Activated CD4-positive, alpha-beta memory T cell treated with anti-CD3 and anti-CD28 coated beads, Interleukin-2, amount 10 ng/mL, durations not matched to agents 7 days and 5 days (primary cell): ENCODE results near the gene ZNF2. TPM values are rescaled to one million over a fixed set of nuclear protein-coding genes. Genes with fewer than 3 reads are reported as not detected.
"Not testable (repeated sequence)": the region's sequence is repeated elsewhere in the genome, so short reads cannot be mapped to it uniquely, and the experiment has no call there.

Source experiments
- CTCF ChIA-PET: fragments of 350-600 bp; sonication (Branson Sonifier 250); formaldehyde crosslinking; loops from one replicate; lab custom pipeline; 2021; ENCODE audit warnings: antibody characterized with exemption, inconsistent platforms; lab: Charles Lee
- POLR2A ChIA-PET: fragments of 350-600 bp; sonication (Branson Sonifier 250); formaldehyde crosslinking; loops from one replicate; lab custom pipeline; 2021; ENCODE audit warnings: antibody characterized with exemption; lab: Charles Lee
- DNase-seq: peaks from one replicate; pipeline ENCODE4 v3.0.0-alpha.2; 2020
- H3K27ac Mint-ChIP-seq: one replicate; pipeline ENCODE4 v1.8.0; 2021; ENCODE audit warnings: mild to moderate bottlenecking, mixed read lengths
- H3K27me3 Mint-ChIP-seq: one replicate; pipeline ENCODE4 v1.8.0; 2021; ENCODE audit warnings: mixed read lengths
- H3K36me3 Mint-ChIP-seq: one replicate; pipeline ENCODE4 v1.8.0; 2021; ENCODE audit warnings: low read depth, mixed read lengths
- H3K4me1 Mint-ChIP-seq: one replicate; pipeline ENCODE4 v1.8.0; 2021; ENCODE audit warnings: mixed read lengths
- H3K4me3 Mint-ChIP-seq: one replicate; pipeline ENCODE4 v1.8.0; 2021; ENCODE audit warnings: mild to moderate bottlenecking, mixed read lengths
- H3K9me3 Mint-ChIP-seq: one replicate; pipeline ENCODE4 v1.8.0; 2021; ENCODE audit warnings: mixed read lengths
- total RNA-seq, 2 experiments: library from RNA; stranded (reverse); gene quantifications; one replicate each; pipeline ENCODE4 v1.2.3, GENCODE V29; 2021

ZNF2 gene
- total RNA-seq, 2 experiments from 2014 or later, result 3.5 to 3.9 TPM

DNA sequence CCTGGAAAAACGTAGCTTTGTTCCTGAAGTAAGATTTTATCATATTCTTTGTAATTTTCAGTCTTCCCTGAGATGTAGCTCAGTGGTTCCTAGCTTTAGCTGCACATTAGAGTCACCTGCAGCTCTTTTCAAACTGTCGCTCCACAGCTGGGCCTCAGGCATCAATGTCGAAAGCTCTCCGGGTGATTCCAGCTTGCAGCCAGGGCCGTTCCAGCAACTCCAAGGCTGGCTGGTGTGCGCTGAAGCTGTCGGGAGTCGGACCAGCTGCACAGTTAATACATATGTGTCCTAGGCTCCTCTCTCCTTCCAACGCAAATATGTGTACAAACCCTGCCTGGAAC, 609 bp upstream of the ZNF2 start:
- Mint-ChIP-seq H3K27ac (peak overlapping the region; percentile 92), H3K27me3 (no peaks in the 10 kb centered on the region), H3K9me3 (peaks cover 12% of the 10 kb centered on the region), H3K4me3 (peak overlapping the region; percentile 100), H3K36me3 (peaks cover 29% of the 10 kb centered on the region), H3K4me1 (peaks cover 34% of the 10 kb centered on the region)
- no peak for DNase-seq
- ChIA-PET POLR2A (interaction anchor here (0.8 to 6.0 kb wide), 8 partner anchors 16 to 238 kb away, joined by 3 to 41 read pairs (median 4); partner anchors contain the start of genes FAHD2A, MAL and MRPS5), CTCF (interaction anchor here (1.2 to 3.6 kb wide), 7 partner anchors 11 to 208 kb away, joined by 3 to 15 read pairs (median 5); partner anchors contain the start of gene MRPS5)

DNA sequence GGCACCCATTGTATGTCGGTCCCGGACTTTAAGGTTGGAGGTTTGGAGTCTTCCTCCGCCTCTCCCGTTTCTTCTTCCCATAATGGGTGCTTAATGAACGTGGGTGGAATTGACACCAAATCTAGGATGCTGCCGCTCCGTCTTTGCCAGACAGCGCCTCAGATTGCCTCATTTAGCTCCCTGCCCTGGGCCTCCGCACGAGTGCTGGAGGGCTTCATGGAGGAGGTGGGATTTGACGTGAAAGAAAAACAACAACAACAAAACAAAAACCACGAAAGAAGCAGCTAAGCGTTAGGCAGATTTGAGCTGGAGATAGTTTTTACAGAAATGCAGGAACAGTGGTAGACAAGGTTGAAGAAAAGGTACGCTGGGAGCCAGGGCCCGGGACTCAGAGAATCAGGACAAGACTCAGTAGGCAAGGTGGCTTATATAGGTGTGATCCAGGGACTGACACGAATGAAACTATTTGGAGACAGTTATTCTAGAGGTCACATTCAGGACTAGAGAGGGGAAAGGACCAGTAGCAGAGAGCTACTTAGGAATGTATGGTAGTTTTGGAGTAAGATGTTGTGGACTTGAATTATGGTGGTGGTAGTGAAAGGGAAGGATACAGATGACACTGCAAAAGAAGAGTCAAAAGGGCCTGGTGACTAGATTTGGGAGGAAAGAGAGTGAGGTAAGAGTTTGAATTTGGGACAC, 605 bp downstream of the ZNF2 start:
- ChIA-PET POLR2A (interaction anchor here (0.8 to 6.0 kb wide), 8 partner anchors 8 to 237 kb away, joined by 3 to 41 read pairs (median 4); partner anchors contain the start of genes FAHD2A, MAL and MRPS5), CTCF (interaction anchor here (0.7 to 3.6 kb wide), 9 partner anchors 12 to 179 kb away, joined by 3 to 15 read pairs (median 5); partner anchors contain the start of gene MRPS5)
- peak overlapping the region; percentile 100 for H3K4me3 Mint-ChIP-seq
- peaks cover 12% of the 10 kb centered on the region for H3K9me3 Mint-ChIP-seq
- no peak for DNase-seq
- no peaks in the 10 kb centered on the region for H3K27me3 Mint-ChIP-seq
- H3K4me1 Mint-ChIP-seq, result peaks cover 30% of the 10 kb centered on the region
- H3K36me3 Mint-ChIP-seq, result peaks cover 26% of the 10 kb centered on the region
- H3K27ac Mint-ChIP-seq, result peak overlapping the region; percentile 92

DNA sequence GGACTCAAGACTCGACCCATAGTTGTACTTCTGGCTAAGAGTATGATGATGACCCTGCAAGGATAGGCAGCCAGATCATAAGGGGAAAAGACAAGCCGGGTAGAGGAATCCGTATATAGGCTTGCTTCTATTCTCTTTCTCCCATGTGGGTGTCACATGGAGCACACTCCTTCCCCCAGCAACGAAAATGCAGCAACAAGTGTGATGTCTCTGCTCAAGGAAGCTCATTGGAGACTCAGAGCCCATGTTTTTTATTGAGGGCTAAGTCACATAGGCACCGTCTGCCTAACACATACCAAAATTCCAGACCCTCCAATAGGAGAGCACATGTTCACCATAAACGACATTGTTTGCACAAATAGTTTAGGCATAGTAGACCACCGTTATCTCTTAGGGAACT, 6.3 kb downstream of the ZNF2 start:
- POLR2A ChIA-PET, result no interaction called here
- Mint-ChIP-seq H3K9me3 (peaks cover 5% of the 10 kb centered on the region), H3K27ac (no peak overlapping the region), H3K4me1 (no peaks in the 10 kb centered on the region), H3K36me3 (peaks cover 7% of the 10 kb centered on the region), H3K4me3 (no peak overlapping the region), H3K27me3 (no peaks in the 10 kb centered on the region)
- DNase-seq, result no peak
- CTCF ChIA-PET, result no interaction called here

DNA sequence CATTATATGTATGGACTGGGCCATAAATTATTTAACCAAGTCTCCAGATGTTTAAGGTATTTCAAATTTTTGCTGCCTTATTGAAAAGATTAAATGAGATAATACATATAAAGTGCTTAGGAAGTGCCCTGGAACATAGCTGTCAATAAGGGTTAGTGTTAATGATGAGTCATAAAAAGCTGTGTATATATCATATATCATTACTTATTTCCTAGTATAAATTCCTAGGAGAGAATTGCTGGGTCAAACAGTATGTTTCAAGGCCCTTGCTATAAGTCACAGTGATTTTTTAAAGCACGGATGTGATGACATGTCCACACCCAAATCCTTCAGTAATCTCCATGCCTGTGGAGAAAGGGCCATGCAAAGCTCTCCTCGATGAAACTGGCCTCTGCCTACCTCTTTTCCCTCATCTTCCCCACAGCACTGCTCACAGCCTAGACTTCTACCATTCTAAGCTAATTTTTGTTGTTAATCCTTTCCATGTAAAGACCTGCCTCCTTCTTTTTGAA, 8.5 kb downstream of the ZNF2 start:
- ChIA-PET CTCF (no interaction called here), POLR2A (interaction anchor here (0.9 to 1.1 kb wide), 2 partner anchors 8 to 14 kb away, joined by 3 to 4 read pairs; partner anchors contain the start of gene ZNF514)
- Mint-ChIP-seq H3K36me3 (peaks cover 20% of the 10 kb centered on the region), H3K4me1 (no peaks in the 10 kb centered on the region), H3K27ac (no peak overlapping the region), H3K27me3 (no peaks in the 10 kb centered on the region), H3K4me3 (no peak overlapping the region), H3K9me3 (peaks cover 7% of the 10 kb centered on the region)
- DNase-seq, result no peak

DNA sequence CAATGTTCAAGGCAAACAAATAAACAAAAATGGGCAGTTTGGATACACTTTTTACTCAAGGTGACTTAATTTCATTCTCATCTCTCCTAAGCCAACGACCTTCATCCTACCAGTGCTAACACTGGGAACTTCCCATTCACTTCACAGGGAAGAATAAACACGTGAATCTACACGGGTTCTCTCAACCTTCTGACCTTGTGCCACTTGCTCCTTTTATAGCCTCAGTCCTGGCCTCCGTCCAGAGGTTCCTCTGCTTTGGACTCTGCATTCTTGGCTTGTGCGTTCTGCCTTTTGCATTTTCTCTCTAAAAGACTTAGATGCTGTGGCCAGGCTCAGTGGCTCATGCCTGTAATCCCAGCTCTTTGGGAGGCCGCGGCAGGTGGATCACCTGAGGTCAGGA, 13.8 kb downstream of the ZNF2 start:
- H3K36me3 Mint-ChIP-seq, result peaks cover 65% of the 10 kb centered on the region
- H3K27ac Mint-ChIP-seq, result no peak overlapping the region
- no peaks in the 10 kb centered on the region for H3K27me3 Mint-ChIP-seq
- no peaks in the 10 kb centered on the region for H3K4me1 Mint-ChIP-seq
- H3K4me3 Mint-ChIP-seq, result no peak overlapping the region
- ChIA-PET CTCF (no interaction called here), POLR2A (no interaction called here)
- no peak for DNase-seq
- H3K9me3 Mint-ChIP-seq, result peaks cover 42% of the 10 kb centered on the region

DNA sequence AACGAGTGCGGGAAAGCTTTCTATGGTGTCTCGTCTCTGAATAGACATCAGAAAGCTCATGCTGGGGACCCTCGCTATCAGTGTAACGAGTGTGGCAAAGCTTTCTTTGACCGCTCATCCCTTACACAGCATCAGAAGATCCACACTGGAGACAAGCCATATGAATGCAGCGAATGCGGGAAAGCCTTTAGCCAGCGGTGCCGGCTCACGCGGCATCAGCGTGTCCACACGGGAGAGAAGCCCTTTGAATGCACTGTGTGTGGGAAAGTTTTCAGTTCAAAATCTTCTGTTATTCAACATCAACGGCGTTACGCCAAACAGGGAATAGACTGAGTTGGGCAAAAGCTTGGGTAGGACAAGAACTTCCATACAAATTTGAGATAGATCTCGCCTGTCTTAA, 16.2 kb downstream of the ZNF2 start:
- CTCF ChIA-PET, result no interaction called here
- DNase-seq, result no peak
- peaks cover 47% of the 10 kb centered on the region for H3K9me3 Mint-ChIP-seq
- H3K27ac Mint-ChIP-seq, result no peak overlapping the region
- peaks cover 65% of the 10 kb centered on the region for H3K36me3 Mint-ChIP-seq
- no peak overlapping the region for H3K4me3 Mint-ChIP-seq
- H3K27me3 Mint-ChIP-seq, result no peaks in the 10 kb centered on the region
- POLR2A ChIA-PET, result no interaction called here
- H3K4me1 Mint-ChIP-seq, result no peaks in the 10 kb centered on the region

DNA sequence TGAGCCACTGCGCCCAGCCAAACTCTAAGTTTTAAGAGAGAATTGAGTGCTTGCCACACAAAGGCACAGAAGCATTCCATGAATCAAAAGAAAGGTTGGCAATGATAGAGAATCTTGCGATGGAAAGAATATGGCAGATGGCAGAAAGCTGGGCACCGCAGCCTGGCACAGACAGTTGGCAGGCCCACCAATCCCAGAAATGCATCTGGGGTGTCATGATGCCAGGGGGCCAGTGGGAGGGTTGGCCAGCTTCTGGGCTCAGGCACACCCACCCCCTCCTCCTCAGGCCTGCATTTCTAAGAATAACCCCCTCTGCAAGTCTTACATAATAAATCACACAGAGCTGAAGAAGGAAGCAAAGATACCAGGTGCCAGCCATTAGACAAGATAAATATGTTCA, 19.6 kb downstream of the ZNF2 start:
- no peak for DNase-seq
- peaks cover 36% of the 10 kb centered on the region for H3K36me3 Mint-ChIP-seq
- H3K27me3 Mint-ChIP-seq, result peaks cover 2% of the 10 kb centered on the region
- H3K4me3 Mint-ChIP-seq, result no peak overlapping the region
- H3K4me1 Mint-ChIP-seq, result no peaks in the 10 kb centered on the region
- no peak overlapping the region for H3K27ac Mint-ChIP-seq
- POLR2A ChIA-PET, result no interaction called here
- CTCF ChIA-PET, result no interaction called here
- peaks cover 35% of the 10 kb centered on the region for H3K9me3 Mint-ChIP-seq

DNA sequence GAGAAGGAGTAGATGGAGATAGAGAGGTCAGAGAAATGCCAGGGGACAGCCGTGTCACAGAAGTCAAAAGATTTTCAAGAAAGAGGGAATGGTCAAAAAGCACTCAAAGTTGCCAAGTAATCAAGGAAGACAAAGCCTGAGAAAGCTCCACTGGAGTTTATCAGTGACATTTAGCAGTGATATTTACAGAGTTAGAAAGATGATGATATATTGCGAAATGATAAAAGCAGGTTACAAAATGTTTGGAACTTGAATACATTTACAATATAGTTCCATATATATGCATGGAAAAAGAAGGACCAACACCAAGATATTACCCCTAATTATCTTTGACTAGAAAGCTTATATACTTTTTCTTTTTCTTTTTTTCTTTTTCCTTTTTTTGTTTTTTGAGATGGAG, 20.4 kb downstream of the ZNF2 start:
- H3K36me3 Mint-ChIP-seq, result peaks cover 29% of the 10 kb centered on the region
- H3K4me1 Mint-ChIP-seq, result no peaks in the 10 kb centered on the region
- ChIA-PET CTCF (no interaction called here), POLR2A (no interaction called here)
- peaks cover 29% of the 10 kb centered on the region for H3K9me3 Mint-ChIP-seq
- no peak overlapping the region for H3K4me3 Mint-ChIP-seq
- peaks cover 2% of the 10 kb centered on the region for H3K27me3 Mint-ChIP-seq
- DNase-seq, result no peak
- no peak overlapping the region for H3K27ac Mint-ChIP-seq

DNA sequence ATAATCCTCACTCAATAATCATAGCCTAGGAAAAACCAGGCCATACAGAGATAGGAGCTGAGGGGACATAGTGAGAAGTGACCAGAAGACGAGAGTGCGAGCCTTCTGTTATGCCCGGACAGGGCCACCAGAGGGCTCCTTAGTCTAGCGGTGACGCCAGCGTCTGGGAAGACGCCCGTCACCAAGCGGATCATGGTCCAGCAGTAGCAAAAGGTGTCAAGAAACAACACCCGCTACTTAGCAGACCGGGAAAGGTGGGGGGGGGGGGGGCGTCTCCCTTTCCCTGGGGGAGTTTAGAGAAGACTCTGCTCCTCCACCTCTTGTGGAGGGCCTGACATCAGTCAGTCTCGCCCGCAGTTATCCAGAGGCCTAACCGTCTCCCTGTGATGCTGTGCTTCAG, 27.3 kb downstream of the ZNF2 start:
- POLR2A ChIA-PET, H3K27me3 Mint-ChIP-seq, H3K4me1 Mint-ChIP-seq, H3K36me3 Mint-ChIP-seq, CTCF ChIA-PET, H3K9me3 Mint-ChIP-seq, H3K27ac Mint-ChIP-seq, H3K4me3 Mint-ChIP-seq: not testable (repeated sequence)
- peak; percentile 43 for DNase-seq

DNA sequence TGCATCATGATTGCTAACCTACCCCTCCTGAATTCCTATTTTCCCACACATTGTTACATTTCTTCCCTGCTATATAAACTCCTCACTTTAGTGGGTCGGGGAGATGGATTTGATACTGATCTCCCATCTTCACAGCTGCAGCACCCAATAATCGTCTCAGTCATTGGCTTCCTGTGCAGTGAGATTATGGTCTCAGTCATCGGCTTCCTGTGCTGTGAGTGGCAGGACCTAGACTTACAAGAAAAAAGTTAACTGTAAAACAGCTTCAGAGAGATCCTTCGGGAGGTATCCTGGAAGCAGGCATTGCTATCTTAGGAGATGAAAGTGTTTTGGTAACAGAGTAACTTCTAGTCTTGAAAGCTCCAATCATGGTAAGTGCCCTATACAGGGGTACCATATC, 38.3 kb downstream of the ZNF2 start:
- no peak overlapping the region for H3K27ac Mint-ChIP-seq
- H3K9me3 Mint-ChIP-seq, result peaks cover 16% of the 10 kb centered on the region
- no peaks in the 10 kb centered on the region for H3K27me3 Mint-ChIP-seq
- ChIA-PET CTCF (no interaction called here), POLR2A (no interaction called here)
- no peak for DNase-seq
- peaks cover 14% of the 10 kb centered on the region for H3K4me1 Mint-ChIP-seq
- no peak overlapping the region for H3K4me3 Mint-ChIP-seq
- H3K36me3 Mint-ChIP-seq, result peaks cover 10% of the 10 kb centered on the region

DNA sequence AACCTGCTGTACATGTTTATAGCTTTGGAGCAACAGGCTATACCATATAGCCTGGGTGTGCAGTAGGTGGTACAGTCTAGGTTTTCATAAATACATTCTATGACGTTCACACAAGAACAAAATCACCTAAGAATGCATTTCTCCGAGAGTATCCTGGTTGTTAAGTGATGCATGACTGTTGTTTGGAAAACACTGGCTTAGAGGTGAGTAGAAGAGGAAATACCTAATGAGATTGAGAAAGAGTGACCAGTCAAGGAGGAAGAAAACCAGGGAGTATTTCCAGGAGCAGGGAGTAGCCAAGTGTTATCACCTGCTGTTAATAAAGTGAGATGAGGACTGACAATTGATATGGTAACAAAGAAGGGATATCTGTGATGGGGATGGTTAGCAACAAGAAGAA, 38.8 kb downstream of the ZNF2 start:
- POLR2A ChIA-PET, result no interaction called here
- Mint-ChIP-seq H3K36me3 (peaks cover 15% of the 10 kb centered on the region), H3K27me3 (no peaks in the 10 kb centered on the region), H3K4me3 (no peak overlapping the region), H3K4me1 (peaks cover 14% of the 10 kb centered on the region), H3K9me3 (peaks cover 20% of the 10 kb centered on the region), H3K27ac (no peak overlapping the region)
- CTCF ChIA-PET, result no interaction called here
- no peak for DNase-seq

DNA sequence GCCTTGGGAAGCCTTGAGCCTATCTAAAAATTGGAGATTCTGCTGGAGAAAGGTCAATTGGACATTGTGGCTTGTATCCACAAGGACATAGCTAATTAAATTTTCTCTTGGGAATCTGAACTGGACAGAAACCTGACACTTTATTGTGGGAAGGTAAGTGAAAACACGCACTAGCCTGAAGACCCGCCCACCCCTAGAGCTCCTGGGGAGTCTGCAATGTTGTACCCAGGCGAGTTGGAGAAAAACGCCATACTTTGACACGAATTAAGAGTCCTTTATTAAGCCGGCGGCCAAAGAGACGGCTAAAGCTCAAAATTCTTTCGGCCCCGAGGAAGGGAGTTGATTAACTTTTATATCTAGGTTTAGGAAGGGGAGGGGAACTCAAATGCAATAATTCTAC, 40.5 kb downstream of the ZNF2 start:
- Mint-ChIP-seq H3K9me3 (peaks cover 26% of the 10 kb centered on the region), H3K27me3 (no peaks in the 10 kb centered on the region), H3K4me1 (peaks cover 14% of the 10 kb centered on the region), H3K36me3 (peaks cover 26% of the 10 kb centered on the region), H3K4me3 (peak overlapping the region; percentile 86), H3K27ac (no peak overlapping the region)
- DNase-seq, result no peak
- ChIA-PET POLR2A (interaction anchor here (0.6 kb wide), 1 partner anchor 48 kb away, joined by 3 read pairs; no protein-coding TSS in a partner anchor), CTCF (interaction anchor here (0.6 to 1.6 kb wide), 3 partner anchors 10 to 195 kb away, joined by 3 to 4 read pairs (median 3); no protein-coding TSS in a partner anchor)

DNA sequence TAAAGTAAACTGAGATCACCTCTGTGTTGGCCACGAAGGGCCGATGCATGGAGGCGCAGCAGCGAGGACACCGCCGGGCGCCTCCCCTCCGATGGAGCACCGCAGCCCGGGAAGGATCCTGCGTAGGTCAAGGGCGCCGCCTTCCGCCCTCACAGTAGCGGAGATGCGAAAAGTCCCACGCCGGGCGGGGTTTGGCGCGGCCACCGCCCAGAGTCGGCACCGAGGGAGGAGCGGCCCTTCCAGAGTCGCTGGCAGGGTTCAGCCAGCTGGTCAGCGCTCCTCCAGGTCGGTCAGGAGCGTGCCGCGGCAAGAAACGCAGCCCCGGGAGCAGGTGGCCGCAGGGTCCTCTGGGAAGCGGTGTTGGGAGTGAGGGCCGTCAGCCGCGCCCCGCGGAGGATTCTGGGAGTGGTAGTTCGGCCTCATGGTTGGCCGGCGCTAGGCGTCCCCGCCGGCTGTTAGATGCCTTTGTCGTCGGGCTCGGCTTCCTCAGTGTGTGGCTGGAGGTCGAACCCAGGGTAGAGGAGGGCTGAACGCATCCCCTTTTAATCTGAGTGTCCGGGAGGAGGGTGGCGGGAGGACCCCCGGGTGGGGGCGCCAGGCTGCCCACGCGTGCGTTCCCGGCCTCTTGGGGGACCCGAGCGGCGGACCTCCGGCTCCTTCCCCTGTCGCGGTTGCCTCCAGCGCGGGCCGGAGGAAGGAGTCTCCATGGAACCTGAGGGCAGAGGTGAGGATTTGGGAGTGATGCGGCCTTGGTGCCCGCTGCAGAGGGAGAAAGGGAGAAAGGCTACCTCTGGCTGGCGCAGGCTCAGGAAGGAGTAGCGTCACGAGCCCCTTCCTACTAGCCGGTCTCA, 41.7 kb downstream of the ZNF2 start, which contains the start of gene ZNF892:
Gene ZNF892, plus strand, starts transcription at position 411 of the 851 bp plus-strand sequence. Its CDS starts 295 bp downstream, at position 706.
- CTCF ChIA-PET, result interaction anchor here (0.9 kb wide), 1 partner anchor 180 kb away, joined by 3 read pairs; no protein-coding TSS in a partner anchor
- Mint-ChIP-seq H3K27ac (peak within 1 kb of the TSS; percentile 36), H3K4me1 (peaks cover 14% of the 10 kb centered on the region)

More for the DNA sequence above, 41.7 kb downstream of the ZNF2 start, which contains the start of gene ZNF892:
- peak; percentile 82 for DNase-seq
- Mint-ChIP-seq H3K36me3 (peaks cover 36% of the 10 kb centered on the region), H3K27me3 (no peaks in the 10 kb centered on the region), H3K4me3 (peak within 1 kb of the TSS; percentile 86), H3K9me3 (peaks cover 35% of the 10 kb centered on the region)
- POLR2A ChIA-PET, result no interaction called here
